Stimulated activated CD8-positive, alpha-beta memory T cell treated with anti-CD3 and anti-CD28 coated beads, Interleukin-7, amount 100 ng/mL, for 24 hours (primary cell): Measurements from ENCODE around the gene REG3G.

ENCODE experiments used
- DNase-seq: peaks from one replicate; pipeline ENCODE4 v3.0.0-alpha.2; 2020; ENCODE audit warnings: low read depth

Gene REG3G

GRCh38 chr2:79025421-79025820 is at the start of gene REG3G:
TSS of gene REG3G (plus strand) at chr2:79025702. CDS start at chr2:79026094, 392 bp downstream.
- no peak for DNase-seq

GRCh38 chr2:78977661-78978145 is 47.8 kb upstream of the REG3G start:
- no peak for DNase-seq

DNA sequence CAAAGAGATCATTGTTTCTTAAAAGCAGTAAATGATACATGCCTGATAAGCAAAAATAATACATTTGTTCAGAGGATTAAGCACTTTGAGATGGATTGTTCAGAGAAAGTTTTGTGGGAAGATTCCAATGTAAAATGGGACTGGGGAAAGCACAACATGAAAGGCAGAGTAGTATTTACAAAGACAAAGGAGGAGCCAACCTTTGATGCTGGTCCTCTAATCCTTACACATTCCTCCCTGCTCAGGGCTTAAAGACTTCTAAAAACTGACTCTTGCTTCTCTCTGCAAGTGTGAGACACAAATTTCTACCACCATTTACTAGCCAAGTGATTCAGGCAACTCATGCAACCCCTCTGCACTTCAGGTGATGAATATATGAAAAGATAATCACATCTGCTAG is 47.2 kb upstream of the REG3G start:
- DNase-seq = no peak

- no peak for DNase-seq
Observed at GRCh38 chr2:78979380-78980151, 45.9 kb upstream of the REG3G start.

DNA sequence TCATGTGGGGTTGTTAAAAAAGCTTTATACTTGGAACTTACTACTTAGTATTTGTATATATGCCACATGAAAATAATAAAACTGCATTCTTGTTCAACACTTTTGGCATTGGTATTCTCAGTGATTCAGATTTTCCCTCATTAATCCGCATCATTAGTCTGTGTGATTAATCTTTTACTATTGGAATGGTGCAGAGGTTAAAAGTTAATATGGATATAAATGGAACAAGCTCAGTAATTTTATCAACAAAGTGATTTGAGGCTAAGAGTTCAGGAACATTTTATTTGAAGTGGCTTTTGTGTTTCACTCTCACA is 45.4 kb upstream of the REG3G start:
- no peak for DNase-seq

GRCh38 chr2:78980871-78981270 is 44.6 kb upstream of the REG3G start:
- no peak for DNase-seq

DNA sequence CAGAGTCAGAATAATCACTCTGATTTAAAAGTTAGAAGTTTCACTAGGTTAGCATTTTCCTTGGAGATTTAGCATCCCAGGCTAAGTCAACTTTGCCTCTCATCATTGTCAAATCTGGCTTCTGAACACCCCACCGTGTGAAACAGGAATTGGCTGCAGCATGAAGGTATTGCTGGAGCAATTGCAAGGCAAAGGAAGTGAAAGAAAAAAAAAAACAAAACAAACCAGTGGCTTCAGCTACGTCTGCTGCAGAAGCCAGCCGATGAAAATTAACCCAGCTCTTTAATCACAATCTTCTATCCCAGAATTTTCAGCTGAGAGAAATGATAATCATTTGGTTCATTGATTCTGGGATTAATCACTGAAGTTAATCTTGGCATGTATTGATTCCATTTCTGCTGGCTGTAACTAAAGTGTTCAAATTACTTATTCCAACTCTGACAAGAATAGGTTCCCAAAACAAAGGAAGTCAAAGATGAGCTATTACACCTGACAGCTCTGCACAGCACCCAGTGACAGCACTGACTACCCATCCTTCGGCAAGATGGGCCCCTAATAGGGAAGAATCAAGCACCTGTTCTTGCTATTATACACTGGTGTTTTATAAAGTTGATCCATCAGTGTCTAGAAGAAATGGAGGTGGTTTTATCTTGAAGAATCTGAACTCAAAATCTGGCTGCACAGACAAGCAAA is 42.7 kb upstream of the REG3G start:
- no peak for DNase-seq

- no peak for DNase-seq
Observed at GRCh38 chr2:78984386-78984785, 41.1 kb upstream of the REG3G start.

GRCh38 chr2:78985558-78985957 is 39.9 kb upstream of the REG3G start:
- no peak for DNase-seq

- no peak for DNase-seq
Observed at GRCh38 chr2:78989051-78989450, 36.5 kb upstream of the REG3G start.

- DNase-seq = no peak
Observed at GRCh38 chr2:78992451-78992806, 33.1 kb upstream of the REG3G start.

DNA sequence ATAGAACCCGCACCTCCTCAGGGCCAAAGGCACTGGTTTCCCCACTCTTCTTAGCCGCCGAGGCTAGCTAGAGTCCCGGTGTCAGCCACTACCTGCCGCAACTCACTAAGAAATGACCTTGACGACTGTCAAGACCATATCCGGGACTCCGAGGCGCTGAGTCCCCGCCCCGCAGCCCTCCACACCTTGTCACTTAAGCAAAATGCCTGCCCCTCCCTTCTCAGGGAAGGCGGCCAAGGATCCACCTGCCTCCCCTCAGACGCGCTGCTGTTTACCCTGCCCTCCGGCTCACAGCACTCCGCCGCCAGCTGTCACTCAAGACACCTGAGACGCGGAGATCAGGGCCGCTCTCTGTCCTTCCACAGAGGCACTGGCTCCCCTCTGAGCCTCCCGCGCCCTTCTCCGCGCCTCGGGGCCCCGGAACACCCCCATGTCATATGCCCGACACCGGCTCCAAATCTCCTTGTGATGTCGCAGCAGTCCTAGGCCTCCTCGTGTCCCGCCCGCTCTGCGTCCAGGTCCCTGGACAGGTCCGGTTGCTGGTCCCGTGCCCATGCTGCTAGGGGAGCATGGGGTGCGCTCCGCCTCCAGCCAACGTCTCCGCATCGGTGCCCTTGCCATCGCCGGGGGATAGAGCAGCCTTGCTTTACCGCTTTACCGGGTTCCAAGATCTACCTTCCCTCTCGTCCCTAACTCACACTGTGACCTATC is 32.5 kb upstream of the REG3G start:
- DNase-seq = no peak

DNA sequence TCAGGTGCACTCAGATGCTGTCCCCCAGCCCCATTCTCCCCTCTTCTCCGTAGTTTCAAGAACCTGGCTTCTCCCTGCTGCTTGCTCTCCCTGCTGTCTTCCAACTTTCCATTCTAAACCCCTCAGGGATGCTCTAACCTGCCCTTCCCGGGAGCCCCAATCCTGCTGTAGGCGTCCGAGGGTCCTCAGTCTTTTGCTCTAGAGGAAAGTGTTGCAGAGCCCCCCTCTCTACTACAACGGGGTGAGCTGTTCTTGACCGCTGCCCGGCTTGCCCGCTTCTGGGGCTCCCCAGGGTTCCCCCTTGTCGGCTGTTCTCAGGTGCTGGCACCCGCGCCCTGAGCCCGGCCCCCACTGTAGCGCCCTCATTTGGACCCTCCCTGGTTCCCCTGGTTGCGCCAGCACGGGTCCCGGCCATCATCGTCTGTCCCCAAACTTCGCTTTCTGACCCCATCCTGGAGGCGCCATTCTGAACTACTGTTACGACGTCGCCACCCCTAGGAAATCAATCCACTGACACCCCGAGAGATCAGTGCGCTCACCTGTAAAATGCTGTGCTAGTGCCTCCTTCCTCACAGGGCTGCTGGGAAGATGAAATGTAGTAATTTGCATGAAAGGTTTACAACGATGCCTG is 31.9 kb upstream of the REG3G start:
- no peak for DNase-seq

DNA sequence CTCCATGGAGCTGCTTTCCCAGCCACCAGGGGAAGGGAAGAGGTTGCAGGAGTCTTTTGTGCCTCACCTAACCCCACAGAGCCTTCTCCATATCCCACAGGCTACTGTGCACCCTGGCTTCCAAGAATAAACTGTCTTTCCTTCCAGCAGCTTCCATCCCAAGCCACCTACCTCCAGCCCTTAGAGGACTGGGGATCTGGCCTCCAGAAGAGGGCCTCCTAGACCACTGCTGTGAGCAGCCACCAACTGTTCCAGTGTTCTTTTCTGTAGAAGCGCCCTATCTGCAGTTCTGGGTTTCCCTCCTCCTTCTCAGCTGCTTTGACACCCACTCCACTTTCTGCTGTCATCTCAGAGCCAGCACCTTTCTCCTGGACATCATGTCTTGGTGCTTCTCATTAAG is 30.7 kb upstream of the REG3G start:
- no peak for DNase-seq

DNA sequence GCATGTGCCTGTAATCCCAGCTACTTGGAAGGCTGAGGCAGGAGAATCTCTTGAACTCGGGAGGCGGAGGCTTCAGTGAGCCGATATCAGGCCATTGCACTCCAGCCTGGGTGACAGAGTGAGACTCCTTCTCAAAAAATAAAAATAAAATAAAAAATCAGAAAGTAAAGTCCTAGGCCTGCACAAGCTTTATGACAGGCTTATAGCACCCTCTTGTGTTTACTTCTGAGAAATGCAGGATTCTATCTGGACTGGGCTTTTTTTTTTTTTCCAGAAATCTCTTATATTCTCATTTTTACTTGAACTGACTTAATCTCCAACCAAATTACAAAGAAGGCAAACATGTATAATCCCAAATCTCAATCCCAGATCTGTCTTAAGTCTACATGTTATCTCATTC is 26.1 kb upstream of the REG3G start:
- DNase-seq = no peak

DNA sequence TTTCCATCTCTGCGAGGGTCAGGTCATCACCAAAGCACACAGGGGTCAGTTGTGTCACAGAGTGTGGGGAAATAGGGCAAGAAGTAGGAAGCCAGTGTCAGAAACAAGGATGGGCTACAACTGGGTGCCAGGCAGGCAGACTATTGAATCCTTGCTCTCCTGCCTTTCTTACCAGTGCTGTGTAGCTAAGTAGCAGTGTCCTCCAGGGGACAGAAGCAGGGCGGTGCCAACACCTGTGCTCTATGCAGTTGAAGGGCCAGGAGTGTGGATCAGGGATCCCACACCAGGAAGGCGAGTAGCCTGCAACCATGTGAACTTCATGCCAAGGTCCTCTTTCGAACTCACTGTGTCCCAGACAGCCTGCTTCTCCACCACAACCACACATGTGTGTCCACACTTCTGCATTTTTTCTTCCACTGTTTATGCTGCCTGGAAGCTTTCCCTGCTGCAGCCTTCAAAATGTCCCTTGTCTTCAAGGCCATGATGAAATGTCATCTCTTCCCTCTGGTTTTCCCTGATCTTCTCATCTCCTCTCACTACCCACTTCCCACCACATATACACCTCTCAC is 25.4 kb upstream of the REG3G start:
- no peak for DNase-seq

DNA sequence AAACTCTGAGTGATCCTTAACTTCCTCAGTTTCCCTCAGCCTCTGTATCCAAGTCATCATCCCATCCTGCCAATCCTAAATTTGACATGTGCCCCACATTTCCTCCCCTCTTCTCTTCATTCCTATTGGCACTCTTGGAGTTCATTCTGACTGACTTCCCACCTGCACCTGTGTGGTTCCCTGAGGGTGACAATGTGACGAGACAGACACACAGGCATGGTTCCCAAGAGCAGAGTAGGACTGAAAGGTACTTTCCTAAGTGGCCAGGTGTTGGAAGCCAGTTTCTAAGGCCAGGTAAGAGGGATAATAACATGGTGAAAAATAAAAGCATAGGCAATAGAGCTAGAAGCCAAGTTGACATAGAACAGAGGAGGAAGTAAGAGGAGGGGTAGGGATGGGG is 24.2 kb upstream of the REG3G start:
- no peak for DNase-seq

- no peak for DNase-seq
Observed at GRCh38 chr2:79004680-79005079, 20.8 kb upstream of the REG3G start.

- no peak for DNase-seq
Observed at GRCh38 chr2:79005216-79005615, 20.3 kb upstream of the REG3G start.

- no peak for DNase-seq
Observed at GRCh38 chr2:79009388-79009787, 16.1 kb upstream of the REG3G start.

DNA sequence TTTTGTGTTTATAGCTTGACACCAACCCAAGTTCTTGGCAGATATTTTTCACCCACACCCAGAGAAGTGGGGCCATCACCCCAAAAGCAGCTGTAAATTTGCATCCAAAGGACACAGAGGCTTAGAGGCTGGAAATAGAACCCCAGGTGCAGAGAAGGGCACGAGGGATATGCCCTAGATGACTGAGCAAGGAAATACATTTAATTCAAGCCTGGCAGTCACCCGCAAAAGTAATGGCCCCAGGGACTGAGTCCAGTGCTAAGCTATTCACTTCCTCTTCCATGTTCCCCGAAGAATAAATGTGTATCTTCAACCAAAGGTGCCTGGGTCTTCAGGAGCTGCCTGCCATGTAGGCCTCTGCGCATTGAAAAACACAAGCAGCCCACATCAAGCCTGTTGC is 14.0 kb upstream of the REG3G start:
- no peak for DNase-seq

- DNase-seq = no peak
Observed at GRCh38 chr2:79013629-79014028, 11.9 kb upstream of the REG3G start.
